ENCODE data around the gene ISG20. TPM values are rescaled to one million over a fixed set of nuclear protein-coding genes. Genes with fewer than 3 reads are reported as not detected.
"Not testable (repeated sequence)": the region's sequence is repeated elsewhere in the genome, so short reads cannot be mapped to it uniquely, and the experiment has no call there.

Gene ISG20
- polyA plus RNA-seq, 1 experiment = 4.2 TPM

DNA sequence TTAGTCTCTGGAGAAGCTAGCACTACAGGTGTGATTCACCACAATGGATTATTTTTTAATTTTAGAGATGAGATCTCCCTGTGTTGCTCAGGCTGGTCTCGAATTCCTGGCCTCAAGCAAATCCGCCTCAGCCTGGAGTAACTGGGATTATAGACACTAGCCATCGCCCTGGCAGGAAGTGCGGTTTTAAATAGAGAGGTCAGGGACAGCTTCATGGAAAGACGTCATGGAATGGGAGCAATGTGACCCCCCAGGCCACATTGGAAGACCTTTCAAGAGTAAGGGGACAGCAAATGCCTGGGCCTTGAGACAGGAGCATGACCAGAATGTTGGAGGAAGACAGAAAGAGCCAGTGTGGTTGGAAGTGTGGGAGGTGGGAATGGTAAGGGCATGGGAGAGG is 2.2 kb upstream of the ISG20 start:
- POLR2A ChIA-PET = no interaction called here
- Histone ChIP-seq H3K27me3 (ENCODE audit: control insufficient read depth, insufficient read depth, low read length) (no peaks in the 10 kb centered on the region), H3K36me3 (ENCODE audit: control insufficient read depth, insufficient read depth, low read length) (peaks cover 2% of the 10 kb centered on the region), H3K4me3 (ENCODE audit: low read depth, low read length) (no peak overlapping the region)
- TF ChIP-seq, protein P1, sequence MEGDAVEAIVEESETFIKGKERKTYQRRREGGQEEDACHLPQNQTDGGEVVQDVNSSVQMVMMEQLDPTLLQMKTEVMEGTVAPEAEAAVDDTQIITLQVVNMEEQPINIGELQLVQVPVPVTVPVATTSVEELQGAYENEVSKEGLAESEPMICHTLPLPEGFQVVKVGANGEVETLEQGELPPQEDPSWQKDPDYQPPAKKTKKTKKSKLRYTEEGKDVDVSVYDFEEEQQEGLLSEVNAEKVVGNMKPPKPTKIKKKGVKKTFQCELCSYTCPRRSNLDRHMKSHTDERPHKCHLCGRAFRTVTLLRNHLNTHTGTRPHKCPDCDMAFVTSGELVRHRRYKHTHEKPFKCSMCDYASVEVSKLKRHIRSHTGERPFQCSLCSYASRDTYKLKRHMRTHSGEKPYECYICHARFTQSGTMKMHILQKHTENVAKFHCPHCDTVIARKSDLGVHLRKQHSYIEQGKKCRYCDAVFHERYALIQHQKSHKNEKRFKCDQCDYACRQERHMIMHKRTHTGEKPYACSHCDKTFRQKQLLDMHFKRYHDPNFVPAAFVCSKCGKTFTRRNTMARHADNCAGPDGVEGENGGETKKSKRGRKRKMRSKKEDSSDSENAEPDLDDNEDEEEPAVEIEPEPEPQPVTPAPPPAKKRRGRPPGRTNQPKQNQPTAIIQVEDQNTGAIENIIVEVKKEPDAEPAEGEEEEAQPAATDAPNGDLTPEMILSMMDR (IDR thresholded peaks at IDR 0.05; ENCODE audit: insufficient read depth, low read depth, low read length) = no peak
- DNase-seq (ENCODE audit: low read depth) = no peak
- CTCF ChIA-PET = interaction anchor here (1.5 to 6.2 kb wide), 2 partner anchors 10 to 13 kb away, joined by 3 to 24 read pairs; no protein-coding TSS in a partner anchor

DNA sequence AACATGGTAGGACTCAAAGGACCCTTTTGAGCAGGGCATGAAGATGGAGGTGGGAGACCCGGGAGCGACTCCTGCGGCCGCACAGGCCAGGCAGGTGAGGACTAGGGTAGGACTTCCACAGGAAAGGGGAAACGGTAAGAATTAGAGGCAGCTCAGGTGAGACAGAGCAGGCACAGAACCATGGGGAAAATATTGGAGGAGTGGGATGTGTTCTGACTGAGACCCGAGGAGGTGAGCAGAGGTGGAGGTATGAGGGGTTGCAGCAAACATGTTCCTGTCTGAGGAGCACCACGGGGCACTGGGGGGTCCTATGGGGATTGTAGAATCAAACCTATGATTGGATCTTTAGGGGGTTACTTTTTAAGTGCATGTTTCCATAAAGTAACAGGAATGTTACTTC is 1.4 kb upstream of the ISG20 start:
- CTCF ChIA-PET = interaction anchor here (2.0 to 6.2 kb wide), 2 partner anchors 13 to 20 kb away, joined by 14 to 24 read pairs; no protein-coding TSS in a partner anchor
- POLR2A ChIA-PET = no interaction called here

DNA sequence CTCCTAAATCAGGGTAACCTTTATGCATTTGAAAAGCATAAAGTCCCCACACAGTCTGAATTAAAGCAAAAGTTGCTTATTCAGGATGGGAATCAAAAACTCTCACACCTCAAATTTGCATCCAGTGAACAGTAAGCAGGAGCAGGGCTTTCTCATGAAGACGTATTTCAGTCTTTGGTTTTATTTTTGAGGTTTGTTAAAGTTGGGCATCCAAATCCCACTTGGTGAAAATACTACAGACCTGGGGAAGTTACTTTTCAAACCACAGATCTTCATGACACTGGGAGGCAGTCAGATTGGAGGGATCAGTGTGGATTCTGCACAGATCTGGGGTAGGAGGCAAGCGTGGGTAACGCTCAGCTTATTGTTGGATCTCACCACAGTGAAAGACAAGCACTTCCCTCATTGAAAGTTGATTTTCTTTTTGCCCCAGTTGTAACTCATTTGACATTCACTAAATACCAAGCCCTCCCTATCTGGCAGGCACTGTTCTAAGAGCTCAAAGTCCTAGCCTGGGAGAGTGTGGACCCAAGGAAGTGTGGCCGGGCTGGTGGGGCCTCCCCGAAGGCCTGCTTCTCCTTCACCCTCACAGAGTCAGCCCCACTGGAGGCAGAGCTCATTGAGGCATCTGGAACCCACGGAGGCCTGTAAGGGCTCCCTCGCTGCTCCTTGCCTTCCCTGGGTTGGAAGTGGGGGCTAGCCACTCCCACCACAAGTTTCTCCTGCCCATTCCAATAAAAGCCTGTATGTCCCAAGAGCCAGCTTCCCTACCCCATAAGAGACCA is 783 bp upstream of the ISG20 start:
- CTCF ChIA-PET = interaction anchor here (1.0 to 2.0 kb wide), 5 partner anchors 9 to 197 kb away, joined by 3 to 14 read pairs (median 4); no protein-coding TSS in a partner anchor
- no peak for DNase-seq (ENCODE audit: low read depth)

More for the DNA sequence above, 1.4 kb upstream of the ISG20 start:
- H3K36me3 ChIP-seq (ENCODE audit: control insufficient read depth, insufficient read depth, low read length) = no peaks in the 10 kb centered on the region; the same call in 1 of the 2 replicates
- no peak overlapping the region for H3K4me3 ChIP-seq (ENCODE audit: low read depth, low read length)
- TF ChIP-seq, protein P1 (IDR thresholded peaks at IDR 0.05; ENCODE audit: insufficient read depth, low read depth, low read length) = no peak
- DNase-seq (ENCODE audit: low read depth) = no peak
- no peaks in the 10 kb centered on the region for H3K27me3 ChIP-seq (ENCODE audit: control insufficient read depth, insufficient read depth, low read length)

DNA sequence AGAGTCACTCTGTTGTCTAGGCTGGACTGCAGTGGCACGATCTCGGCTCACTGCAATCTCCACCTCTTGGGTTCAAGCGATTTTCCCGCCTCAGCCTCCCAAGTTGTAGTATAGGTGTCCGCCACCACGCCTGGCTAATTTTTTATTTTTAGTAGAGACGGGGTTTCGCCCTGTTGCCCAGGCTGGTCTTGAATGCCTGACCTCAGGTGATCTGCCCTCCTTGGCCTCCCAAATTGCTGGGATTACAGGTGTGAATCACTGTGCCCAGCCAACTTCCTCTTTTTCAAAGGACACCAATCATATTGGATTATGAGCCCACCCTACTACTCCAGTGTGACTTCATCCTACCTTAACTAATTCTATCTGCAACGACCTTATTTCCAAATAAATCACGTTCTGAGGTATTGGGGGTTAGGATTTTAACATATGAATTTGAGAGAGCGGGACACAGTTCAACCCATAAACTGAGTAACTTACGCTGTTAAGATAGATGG is 3.2 kb downstream of the ISG20 start:
- ChIA-PET CTCF (no interaction called here), POLR2A (no interaction called here)
- Histone ChIP-seq H3K36me3 (ENCODE audit: control insufficient read depth, insufficient read depth, low read length) (no peaks in the 10 kb centered on the region; the same call in 1 of the 2 replicates), H3K4me3 (ENCODE audit: low read depth, low read length) (no peak overlapping the region), H3K27me3 (ENCODE audit: control insufficient read depth, insufficient read depth, low read length) (no peaks in the 10 kb centered on the region)
- TF ChIP-seq, protein P1 (IDR thresholded peaks at IDR 0.05; ENCODE audit: insufficient read depth, low read depth, low read length) = no peak
- no peak for DNase-seq (ENCODE audit: low read depth)

More for the DNA sequence above, 783 bp upstream of the ISG20 start:
- TF ChIP-seq, protein P1 (IDR thresholded peaks at IDR 0.05; ENCODE audit: insufficient read depth, low read depth, low read length) = no peak
- Histone ChIP-seq H3K4me3 (ENCODE audit: low read depth, low read length) (peak overlapping the region; percentile 46), H3K27me3 (ENCODE audit: control insufficient read depth, insufficient read depth, low read length) (no peaks in the 10 kb centered on the region), H3K36me3 (ENCODE audit: control insufficient read depth, insufficient read depth, low read length) (no peaks in the 10 kb centered on the region; the same call in 1 of the 2 replicates)
- POLR2A ChIA-PET = interaction anchor here (0.9 kb wide), 1 partner anchor 45 kb away, joined by 3 read pairs; no protein-coding TSS in a partner anchor

DNA sequence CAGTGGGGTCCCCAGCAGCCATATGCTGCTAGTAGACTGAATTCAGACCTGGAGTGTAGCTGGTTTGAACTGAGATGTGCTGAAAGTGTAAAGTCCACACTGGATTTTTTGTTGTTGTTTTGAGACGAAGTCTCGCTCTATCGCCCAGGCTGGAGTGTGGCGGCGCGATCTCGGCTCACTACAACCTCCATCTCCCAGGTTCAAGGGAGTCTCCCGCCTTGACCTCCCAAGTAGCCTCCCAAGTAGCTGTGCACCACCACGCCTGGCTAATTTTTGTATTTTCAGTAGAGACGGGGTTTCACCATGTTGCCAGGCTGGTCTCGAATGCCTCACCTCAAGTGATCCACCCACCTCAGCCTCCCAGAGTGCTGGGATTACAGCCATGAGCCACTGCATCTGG is 3.7 kb downstream of the ISG20 start:
- H3K27me3 ChIP-seq (ENCODE audit: control insufficient read depth, insufficient read depth, low read length); H3K36me3 ChIP-seq (ENCODE audit: control insufficient read depth, insufficient read depth, low read length); DNase-seq (ENCODE audit: low read depth); H3K4me3 ChIP-seq (ENCODE audit: low read depth, low read length); POLR2A ChIA-PET: not testable (repeated sequence)
- CTCF ChIA-PET = interaction anchor here (1.5 kb wide), 1 partner anchor 15 kb away, joined by 4 read pairs; no protein-coding TSS in a partner anchor

Data from BJ (cell line).